HG02571 (cell line): Measurements from ENCODE around the gene SFRP2.

Source experiments
- ATAC-seq: cut with Tn5 transposase; IDR thresholded peaks from one replicate; pipeline ENCODE4 v1.9.1; 2021; ENCODE audit warnings: mild to moderate bottlenecking, moderate library complexity; ENCODE audit not compliant: unreplicated experiment

Gene SFRP2

GRCh38 chr4:153788413-153789276 lies at the start of gene SFRP2:
Gene SFRP2, minus strand, starts transcription at chr4:153789083. Its CDS starts 248 bp downstream, at chr4:153788835.
- ATAC-seq = no peak

DNA sequence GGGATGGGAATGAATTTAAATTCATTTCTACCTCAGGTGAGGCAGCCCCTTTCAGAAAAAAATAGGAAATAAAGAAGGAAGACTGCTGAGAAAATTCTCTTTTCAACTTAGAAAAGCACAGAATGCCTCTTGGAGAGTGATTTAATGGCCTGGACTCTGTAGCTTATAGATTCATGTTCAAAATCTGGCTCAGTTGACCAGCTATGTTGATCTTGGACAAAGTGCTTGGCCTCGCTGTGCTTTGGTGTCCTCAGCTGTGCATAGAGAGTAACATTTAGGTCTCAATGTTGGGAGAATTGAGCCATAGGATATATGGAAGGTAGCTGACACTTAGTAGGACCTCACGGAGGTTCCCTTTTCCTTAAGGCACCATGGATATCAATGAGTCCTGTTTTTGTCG lies 49.7 kb upstream of the SFRP2 start:
- no peak for ATAC-seq

DNA sequence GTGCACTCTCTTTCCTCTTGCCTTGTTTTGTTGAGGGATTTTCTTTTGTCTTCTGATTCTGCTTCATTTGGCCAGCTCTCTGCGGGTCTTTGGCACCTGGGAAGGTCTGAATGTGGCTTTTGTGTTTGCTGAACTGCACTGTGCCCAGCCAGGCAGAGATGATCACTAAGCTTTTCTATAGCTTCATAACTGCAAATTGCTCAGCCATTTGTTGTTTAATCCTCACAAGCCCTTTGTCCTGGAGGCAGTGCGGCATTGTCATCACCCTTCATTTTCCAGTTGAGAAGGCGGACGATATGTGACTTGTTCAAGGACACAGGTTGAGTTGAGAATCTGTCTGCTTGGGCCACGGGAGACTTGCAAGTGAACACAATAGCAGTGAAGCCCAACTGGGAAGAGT lies 46.0 kb upstream of the SFRP2 start:
- no peak for ATAC-seq

DNA sequence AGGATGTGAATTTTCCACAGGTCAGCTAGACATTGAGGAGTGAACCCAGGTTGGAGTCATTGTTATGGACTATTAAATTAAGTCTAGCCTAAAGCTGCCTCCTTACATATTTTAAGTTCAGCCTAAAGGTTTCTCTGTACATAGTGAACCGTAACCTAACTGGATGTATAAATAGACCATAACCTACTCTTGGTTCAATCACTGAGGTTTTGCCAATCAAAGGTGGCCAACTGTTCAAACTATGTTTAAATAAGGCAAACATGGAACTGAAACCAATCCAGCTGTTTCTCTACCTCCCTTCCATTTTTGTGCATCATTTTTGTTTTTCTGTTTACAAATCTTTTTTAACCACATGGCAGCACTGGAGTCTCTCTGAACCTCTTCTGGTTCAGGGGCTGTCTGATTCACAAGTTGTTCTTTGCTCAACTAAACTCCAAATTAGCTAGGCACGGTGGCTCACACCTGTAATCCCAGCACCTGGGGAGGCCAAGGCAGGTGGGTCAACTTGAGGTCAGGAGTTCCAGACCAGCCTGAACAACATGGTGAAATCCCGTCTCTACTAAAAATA lies 43.9 kb upstream of the SFRP2 start:
- ATAC-seq = no peak

DNA sequence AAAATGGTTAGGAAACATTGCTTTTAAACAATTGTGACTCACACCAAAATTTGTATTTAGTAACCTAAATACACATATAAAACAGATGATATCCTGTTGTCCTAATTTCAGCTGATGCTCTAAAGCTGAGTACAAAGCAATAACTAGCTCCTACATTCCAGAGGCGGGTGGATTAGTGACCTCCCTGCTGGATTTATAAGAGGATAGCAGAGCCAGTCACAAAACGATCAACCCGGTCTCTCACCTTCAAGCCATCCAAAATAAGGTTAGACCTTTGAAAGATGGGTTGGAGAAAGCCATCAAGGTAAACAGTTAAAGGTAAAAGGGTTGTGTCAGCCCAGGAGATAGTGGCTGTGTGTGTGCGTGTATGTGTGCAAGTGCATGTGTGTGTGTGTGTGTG lies 43.2 kb upstream of the SFRP2 start:
- ATAC-seq = no peak

GRCh38 chr4:153831245-153831644 lies 42.4 kb upstream of the SFRP2 start:
- ATAC-seq = no peak

- ATAC-seq = no peak
Measured at GRCh38 chr4:153825691-153826090, 36.8 kb upstream of the SFRP2 start.

- no peak for ATAC-seq
Measured at GRCh38 chr4:153825126-153825525, 36.2 kb upstream of the SFRP2 start.

GRCh38 chr4:153824501-153824900 lies 35.6 kb upstream of the SFRP2 start:
- no peak for ATAC-seq

DNA sequence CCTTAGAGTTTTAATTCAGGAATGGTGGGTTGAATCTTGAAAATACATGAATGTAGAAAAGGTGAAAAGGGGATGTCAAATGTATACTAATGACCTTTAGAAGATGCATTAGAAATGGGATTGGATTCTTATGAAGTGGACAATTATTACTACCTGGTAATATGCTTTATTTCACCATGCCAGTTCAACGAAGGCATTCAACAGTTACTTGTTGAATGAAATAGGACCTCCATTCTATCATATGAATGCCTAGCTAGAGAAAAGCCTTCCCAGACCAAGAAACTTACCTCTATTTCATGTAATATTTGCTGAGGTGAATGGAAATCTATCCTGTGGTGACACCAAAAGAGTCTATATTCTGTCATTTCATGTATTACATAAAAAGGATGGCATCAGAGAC lies 34.6 kb upstream of the SFRP2 start:
- ATAC-seq = no peak

DNA sequence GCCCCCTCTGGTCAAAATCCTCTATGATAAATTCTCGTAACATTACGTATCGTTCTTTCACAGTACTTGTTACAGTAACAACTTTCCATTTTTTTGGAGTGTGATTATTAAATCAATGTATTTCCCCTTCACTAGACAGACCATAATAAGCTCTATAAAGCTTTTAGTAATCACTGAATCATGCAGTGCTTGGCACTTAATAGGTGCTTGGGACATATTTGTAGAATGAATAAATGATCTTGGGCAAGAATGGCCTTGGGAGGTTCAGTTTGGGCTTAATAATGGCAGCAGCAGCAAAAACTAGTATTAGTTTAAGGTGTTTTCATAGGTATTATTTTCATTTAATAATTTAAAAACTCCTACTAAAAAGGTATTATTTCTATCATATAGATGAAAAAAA lies 33.4 kb upstream of the SFRP2 start:
- ATAC-seq = no peak

- no peak for ATAC-seq
Measured at GRCh38 chr4:153817466-153817865, 28.6 kb upstream of the SFRP2 start.

- no peak for ATAC-seq
Measured at GRCh38 chr4:153816542-153816941, 27.7 kb upstream of the SFRP2 start.

GRCh38 chr4:153814789-153815188 lies 25.9 kb upstream of the SFRP2 start:
- no peak for ATAC-seq

- no peak for ATAC-seq
Measured at GRCh38 chr4:153809916-153810810, 21.3 kb upstream of the SFRP2 start.

DNA sequence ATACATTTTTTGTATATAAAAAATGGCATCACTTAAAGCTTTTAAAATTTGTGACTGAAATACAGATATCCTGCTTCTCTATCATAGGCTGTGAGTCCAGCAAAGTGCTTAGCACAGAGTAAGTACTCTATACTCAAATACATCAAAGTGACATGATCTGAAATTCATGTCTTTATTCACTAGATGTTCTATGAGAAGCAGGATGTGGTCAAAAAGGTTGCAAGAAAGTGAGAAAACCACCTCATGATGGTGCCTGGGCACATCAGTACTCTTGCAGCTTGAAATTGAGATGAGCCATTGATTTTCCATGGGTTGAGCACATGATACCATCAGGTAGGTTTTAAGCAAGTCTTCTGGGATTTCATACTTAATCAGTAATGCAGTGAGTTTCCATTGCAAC lies 20.4 kb upstream of the SFRP2 start:
- ATAC-seq = no peak

DNA sequence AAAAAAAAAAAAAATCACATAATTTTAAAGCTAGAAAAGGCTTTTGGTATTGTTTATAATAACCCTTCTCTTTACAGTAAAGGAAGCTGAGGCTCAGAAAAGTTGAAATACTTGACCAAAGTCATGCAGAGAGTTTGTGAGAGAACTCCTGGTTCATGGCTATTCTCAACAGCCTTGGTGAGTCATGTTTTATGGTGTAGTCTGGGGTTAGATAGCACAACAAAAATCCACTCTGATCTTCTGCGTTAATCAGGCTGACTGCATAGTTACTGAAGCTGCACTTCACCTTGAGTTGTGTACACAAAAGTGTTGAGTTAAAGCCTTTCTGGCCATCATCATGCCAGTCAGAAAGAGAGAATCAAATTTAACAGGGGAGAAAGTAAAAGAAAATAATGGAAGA lies 19.3 kb upstream of the SFRP2 start:
- no peak for ATAC-seq

DNA sequence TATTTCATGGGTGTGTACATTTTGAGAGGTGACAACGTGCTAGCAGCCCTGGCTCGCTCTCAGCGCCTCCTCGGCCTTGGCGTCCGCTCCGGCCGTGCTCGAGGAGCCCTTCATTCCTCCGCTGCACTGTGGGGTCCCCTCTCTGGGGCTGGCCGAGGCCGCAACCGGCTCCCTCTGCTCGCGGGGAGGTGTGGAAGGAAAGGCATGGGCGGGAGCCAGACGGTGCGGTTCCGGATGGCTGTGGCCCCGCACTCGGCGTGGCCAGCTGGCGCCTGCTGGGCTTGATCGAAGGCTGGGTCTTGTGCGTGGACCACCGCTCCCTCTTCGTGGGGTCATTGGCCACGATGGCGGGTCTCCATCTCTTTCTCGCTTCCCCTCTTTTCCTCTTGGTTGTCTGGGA lies 17.2 kb upstream of the SFRP2 start:
- no peak for ATAC-seq

DNA sequence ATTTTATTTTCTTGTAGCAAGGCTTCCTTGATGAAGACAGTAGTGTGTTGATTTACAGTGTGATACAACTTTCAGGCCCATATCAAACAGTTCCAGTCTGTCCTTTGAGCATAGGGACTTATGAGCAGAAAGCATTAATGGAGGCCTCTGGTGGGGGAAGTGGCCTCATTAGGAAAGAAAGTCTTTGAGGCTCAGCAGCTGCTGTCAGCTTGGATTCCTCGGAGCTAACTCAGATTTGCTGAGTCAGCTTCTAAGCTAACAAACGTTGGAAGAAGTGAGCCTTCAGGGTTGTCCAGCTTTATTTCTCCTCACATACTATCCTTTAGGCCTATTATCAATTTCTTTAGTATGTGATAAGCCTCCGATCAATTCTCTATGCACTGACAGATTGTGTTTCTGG lies 15.8 kb upstream of the SFRP2 start:
- ATAC-seq = no peak

DNA sequence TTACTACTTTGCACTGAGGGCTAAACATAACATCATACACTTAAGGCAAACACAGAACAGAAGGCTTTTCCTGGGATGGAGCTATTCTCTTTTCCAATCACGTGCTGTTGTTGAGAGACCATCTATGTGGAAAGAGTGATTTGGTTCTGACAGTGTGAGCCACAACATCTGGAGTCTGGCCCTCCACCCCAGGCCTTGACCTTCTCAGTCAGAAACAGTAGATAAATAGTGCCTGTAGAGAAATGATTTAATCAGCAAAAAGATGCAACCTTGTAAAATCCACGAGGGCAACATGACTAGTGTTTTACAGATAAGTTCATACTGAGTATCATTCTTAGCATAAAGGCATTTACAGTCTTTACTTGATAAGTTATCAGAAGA lies 10.8 kb upstream of the SFRP2 start:
- ATAC-seq = no peak

DNA sequence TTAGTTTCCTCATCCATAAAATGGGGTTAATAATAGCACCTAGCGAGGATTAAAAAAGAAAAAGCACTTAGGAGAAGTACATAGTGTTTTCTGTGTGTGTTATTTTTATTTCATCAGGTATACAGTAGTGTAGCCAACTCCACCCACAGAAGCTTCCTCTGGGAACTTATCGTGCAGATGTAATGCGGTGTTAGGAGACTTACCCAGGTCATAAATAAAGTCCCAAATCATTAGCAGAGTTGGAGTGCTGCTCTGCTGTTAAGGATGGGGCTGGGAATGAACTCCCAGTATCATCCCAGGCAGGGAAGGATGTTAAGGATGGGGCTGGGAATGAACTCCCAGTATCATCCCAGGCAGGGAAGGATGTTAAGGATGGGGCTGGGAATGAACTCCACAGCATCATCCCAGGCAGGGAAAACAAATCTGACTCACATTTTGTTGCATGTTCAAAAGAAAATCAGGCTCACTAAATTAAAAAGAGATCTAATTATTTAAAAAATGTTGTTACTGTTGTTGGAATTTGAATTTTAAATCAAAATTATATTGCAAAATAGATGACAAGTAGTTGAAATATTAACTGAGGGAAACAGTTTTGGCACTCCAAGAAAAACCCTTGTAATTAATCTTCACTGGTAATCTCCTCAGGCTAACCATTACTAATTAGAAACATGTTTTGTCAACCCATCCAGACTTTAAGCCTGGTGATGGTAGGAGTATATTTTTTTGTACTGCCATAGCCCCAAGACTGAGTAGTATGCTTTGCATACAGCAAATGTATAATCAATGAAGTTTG lies 10.2 kb upstream of the SFRP2 start:
- ATAC-seq = no peak
